DOHH2 (cell line): Measurements from ENCODE around the gene OXSR1.

Experiments used
- H3F3A ChIP-seq: fragments of 200-600 bp; sonication (generic), shearing (Covaris generic); 2 replicates; pipeline ENCODE4 v1.6.0; 2016; ENCODE audit warnings: antibody characterized with exemption, mild to moderate bottlenecking; ENCODE audit not compliant: control insufficient read depth, insufficient read depth
- H3K27ac ChIP-seq: fragments of 200-600 bp; sonication (generic); 2 replicates; pipeline ENCODE4 v1.5.1; 2014; ENCODE audit warnings: low read depth, mild to moderate bottlenecking, low read length, moderate library complexity
- H3K27me3 ChIP-seq: fragments of 200-600 bp; sonication (generic); 2 replicates; pipeline ENCODE4 v1.6.1; 2014; ENCODE audit warnings: mild to moderate bottlenecking, low read length, mixed read lengths; ENCODE audit not compliant: control insufficient read depth
- H3K36me3 ChIP-seq: fragments of 200-600 bp; sonication (generic); 2 replicates; pipeline ENCODE4 v1.6.1; 2014; ENCODE audit warnings: mild to moderate bottlenecking, low read length, moderate library complexity, mixed read lengths; ENCODE audit not compliant: control insufficient read depth
- H3K4me1 ChIP-seq: fragments of 200-600 bp; sonication (generic); 2 replicates; pipeline ENCODE4 v1.6.1; 2014; ENCODE audit warnings: mild to moderate bottlenecking, low read length, mixed read lengths; ENCODE audit not compliant: control insufficient read depth
- H3K4me2 ChIP-seq: fragments of 200-600 bp; sonication (generic); 2 replicates; pipeline ENCODE4 v1.6.0; 2014; ENCODE audit warnings: mild to moderate bottlenecking, low read length, moderate library complexity
- H3K4me3 ChIP-seq: fragments of 200-600 bp; sonication (generic); 2 replicates; pipeline ENCODE4 v1.5.1; 2014; ENCODE audit warnings: mild to moderate bottlenecking, low read length, mixed read lengths
- H3K79me2 ChIP-seq: fragments of 200-600 bp; sonication (generic); 2 replicates; pipeline ENCODE4 v1.6.1; 2014; ENCODE audit warnings: mild to moderate bottlenecking, low read length, mixed read lengths; ENCODE audit not compliant: control insufficient read depth
- H3K9me2 ChIP-seq: fragments of 200-600 bp; sonication (generic); replicated peaks from 2 replicates; pipeline ENCODE4 v1.6.1; 2014; ENCODE audit warnings: mild to moderate bottlenecking, low read length, mixed read lengths; ENCODE audit not compliant: control insufficient read depth
- H3K9me3 ChIP-seq: fragments of 200-600 bp; sonication (generic); 2 replicates; pipeline ENCODE4 v1.6.1; 2014; ENCODE audit warnings: antibody characterized with exemption, low read length, mixed read lengths; ENCODE audit not compliant: control insufficient read depth, insufficient read depth
- H4K20me1 ChIP-seq: fragments of 200-600 bp; sonication (generic); 2 replicates; pipeline ENCODE4 v1.6.0; 2014; ENCODE audit warnings: low read depth, mild to moderate bottlenecking, antibody characterized with exemption, low read length, moderate library complexity; ENCODE audit not compliant: control insufficient read depth, insufficient read depth
- EZH2phosphoT487 ChIP-seq: fragments of 200-600 bp; sonication (generic); IDR thresholded peaks from 2 replicates; pipeline ENCODE4 v1.6.1; 2017; ENCODE audit warnings: borderline replicate concordance, mild to moderate bottlenecking, antibody characterized with exemption, low read length, moderate library complexity, mixed read lengths
- TF ChIP-seq, protein P1 (sequence below): fragments of 200-600 bp; sonication (generic); IDR thresholded peaks from one replicate; pipeline ENCODE4 v1.5.1; 2014; ENCODE audit warnings: antibody characterized with exemption, mild to moderate bottlenecking, low read depth, low read length; ENCODE audit not compliant: poor library complexity, severe bottlenecking

The OXSR1 gene

DNA sequence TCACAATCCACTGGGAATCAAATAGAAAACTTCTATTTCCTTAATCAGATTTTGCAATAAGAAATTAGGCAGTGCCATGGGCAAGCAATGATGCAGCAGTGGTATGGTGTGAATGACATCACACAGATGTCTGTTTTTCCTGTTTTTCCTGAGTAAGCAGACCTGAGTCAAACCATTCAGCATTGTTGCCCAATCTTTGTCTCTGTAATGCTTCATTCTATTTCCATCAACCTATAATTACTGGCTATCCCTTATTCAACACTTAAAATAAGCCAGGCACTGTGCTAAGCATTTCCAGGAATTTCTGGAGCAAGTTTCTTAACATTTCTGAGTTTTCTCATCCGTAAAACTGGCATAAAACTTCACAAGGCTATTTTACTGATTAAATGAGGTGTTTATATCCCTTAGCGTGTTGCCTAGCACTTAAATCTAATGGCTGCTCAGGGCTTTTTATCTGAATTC lies 11.3 kb upstream of the OXSR1 start:
- Histone ChIP-seq H3K27ac (no peak overlapping the region), H3K4me1 (peaks cover 24% of the 10 kb centered on the region), H3F3A (peaks cover 8% of the 10 kb centered on the region; the same call in 1 of the 2 replicates), H3K9me3 (no peaks in the 10 kb centered on the region), H3K4me2 (no peak overlapping the region), H3K27me3 (0 out of 2 replicates have a peak, but pooled peaks cover 2% of the 10 kb centered on the region), H3K36me3 (no peaks in the 10 kb centered on the region), H4K20me1 (no peaks in the 10 kb centered on the region), H3K4me3 (no peak overlapping the region), H3K79me2 (no peaks in the 10 kb centered on the region), H3K9me2 (no peaks in the 10 kb centered on the region)
- no peak for TF ChIP-seq EZH2phosphoT487
- TF ChIP-seq, protein P1, sequence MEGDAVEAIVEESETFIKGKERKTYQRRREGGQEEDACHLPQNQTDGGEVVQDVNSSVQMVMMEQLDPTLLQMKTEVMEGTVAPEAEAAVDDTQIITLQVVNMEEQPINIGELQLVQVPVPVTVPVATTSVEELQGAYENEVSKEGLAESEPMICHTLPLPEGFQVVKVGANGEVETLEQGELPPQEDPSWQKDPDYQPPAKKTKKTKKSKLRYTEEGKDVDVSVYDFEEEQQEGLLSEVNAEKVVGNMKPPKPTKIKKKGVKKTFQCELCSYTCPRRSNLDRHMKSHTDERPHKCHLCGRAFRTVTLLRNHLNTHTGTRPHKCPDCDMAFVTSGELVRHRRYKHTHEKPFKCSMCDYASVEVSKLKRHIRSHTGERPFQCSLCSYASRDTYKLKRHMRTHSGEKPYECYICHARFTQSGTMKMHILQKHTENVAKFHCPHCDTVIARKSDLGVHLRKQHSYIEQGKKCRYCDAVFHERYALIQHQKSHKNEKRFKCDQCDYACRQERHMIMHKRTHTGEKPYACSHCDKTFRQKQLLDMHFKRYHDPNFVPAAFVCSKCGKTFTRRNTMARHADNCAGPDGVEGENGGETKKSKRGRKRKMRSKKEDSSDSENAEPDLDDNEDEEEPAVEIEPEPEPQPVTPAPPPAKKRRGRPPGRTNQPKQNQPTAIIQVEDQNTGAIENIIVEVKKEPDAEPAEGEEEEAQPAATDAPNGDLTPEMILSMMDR = no peak

DNA sequence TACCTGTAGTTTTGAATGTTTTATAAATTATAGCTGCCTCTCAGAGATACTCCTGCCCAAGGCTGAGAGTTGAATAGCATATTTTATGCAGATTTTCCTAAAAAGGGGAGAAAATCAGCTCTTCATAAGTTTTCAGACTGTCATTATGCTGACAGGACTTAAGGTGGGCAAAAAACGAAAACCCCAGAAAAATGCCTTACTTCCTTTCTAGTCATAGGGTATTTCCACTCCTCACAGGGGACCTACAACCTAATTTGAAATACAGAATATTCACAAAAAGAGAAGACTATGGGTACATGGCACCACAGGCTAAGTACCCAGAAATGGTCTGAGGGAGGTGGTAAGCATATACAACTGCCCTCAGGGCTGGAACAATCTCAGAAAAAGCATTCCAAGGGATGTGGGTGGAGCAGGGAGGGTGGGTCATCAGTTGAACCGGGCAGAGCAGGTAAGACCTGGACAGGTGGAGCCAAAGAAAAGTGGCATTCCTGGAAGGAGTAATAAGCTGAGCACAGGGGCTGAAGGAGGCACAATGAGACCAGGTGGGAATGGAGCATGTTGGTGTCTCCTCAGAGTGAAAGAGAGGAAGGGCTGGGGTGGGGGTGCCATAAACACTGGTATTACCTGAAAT lies 10.6 kb upstream of the OXSR1 start:
- H3K4me3 ChIP-seq = no peak overlapping the region
- no peak overlapping the region for H3K27ac ChIP-seq
- 0 out of 2 replicates have a peak, but pooled peaks cover 3% of the 10 kb centered on the region for H3F3A ChIP-seq
- H3K27me3 ChIP-seq = 0 out of 2 replicates have a peak, but pooled peaks cover 2% of the 10 kb centered on the region
- H3K36me3 ChIP-seq = no peaks in the 10 kb centered on the region
- no peaks in the 10 kb centered on the region for H3K9me3 ChIP-seq
- H4K20me1 ChIP-seq = no peaks in the 10 kb centered on the region
- H3K4me2 ChIP-seq = no peak overlapping the region
- H3K79me2 ChIP-seq = no peaks in the 10 kb centered on the region
- TF ChIP-seq, protein P1 = no peak
- TF ChIP-seq EZH2phosphoT487 = no peak
- H3K4me1 ChIP-seq = peaks cover 17% of the 10 kb centered on the region
- no peaks in the 10 kb centered on the region for H3K9me2 ChIP-seq

DNA sequence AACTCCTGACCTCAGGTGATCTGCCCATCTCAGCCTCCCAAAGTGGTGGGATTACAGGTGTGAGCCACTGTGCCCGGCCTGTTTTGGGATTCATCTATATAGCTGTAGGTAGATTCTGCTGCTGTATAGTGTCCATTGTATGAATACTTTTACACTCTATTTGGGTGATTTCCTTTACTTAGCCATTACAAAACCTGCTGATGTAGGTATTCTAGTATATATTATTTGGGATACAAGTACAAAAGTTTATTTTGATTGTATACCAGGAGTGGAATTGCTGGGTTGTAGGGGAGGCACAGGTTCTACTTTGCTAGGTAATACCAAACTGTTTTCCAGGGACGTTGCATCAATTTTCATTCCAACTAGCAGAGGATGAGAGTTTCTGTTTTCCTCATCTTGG lies 9.5 kb upstream of the OXSR1 start:
- Histone ChIP-seq H4K20me1 (no peaks in the 10 kb centered on the region), H3K4me1 (peaks cover 9% of the 10 kb centered on the region), H3K27me3 (0 out of 2 replicates have a peak, but pooled peaks cover 2% of the 10 kb centered on the region)

More for the DNA sequence above, 9.5 kb upstream of the OXSR1 start:
- Histone ChIP-seq H3K4me3 (no peak overlapping the region), H3K79me2 (no peaks in the 10 kb centered on the region), H3K9me3 (no peaks in the 10 kb centered on the region), H3F3A (0 out of 2 replicates have a peak, but pooled peaks cover 3% of the 10 kb centered on the region), H3K4me2 (no peak overlapping the region), H3K9me2 (no peaks in the 10 kb centered on the region), H3K36me3 (no peaks in the 10 kb centered on the region), H3K27ac (no peak overlapping the region)
- TF ChIP-seq, protein P1 = no peak
- TF ChIP-seq EZH2phosphoT487 = no peak
